ENCODE results near the gene ODF2L.

The ODF2L gene

GRCh38 chr1:86318436-86318835, 77.7 kb downstream of the ODF2L start:
- no peaks in the 10 kb centered on the region for H3K79me2 ChIP-seq (ENCODE audit: control insufficient read depth, insufficient read depth, low read length, unreplicated experiment)
- H3K4me1 ChIP-seq (ENCODE audit: control insufficient read depth, insufficient read depth, low read length, unreplicated experiment) = no peaks in the 10 kb centered on the region
- no peaks in the 10 kb centered on the region for H3K36me3 ChIP-seq (ENCODE audit: insufficient read depth, low read length)
- no peak overlapping the region for H3K4me3 ChIP-seq (ENCODE audit: low read depth, low read length)
- no peak overlapping the region for H3K27ac ChIP-seq (ENCODE audit: low read depth, low read length)
- no peak overlapping the region for H2AFZ ChIP-seq (ENCODE audit: low read length, unreplicated experiment)
- no peaks in the 10 kb centered on the region; the same call in 1 of the 2 replicates for H3K27me3 ChIP-seq (ENCODE audit: insufficient read depth, low read length)

- H3K79me2 ChIP-seq (ENCODE audit: control insufficient read depth, insufficient read depth, low read length, unreplicated experiment) = no peaks in the 10 kb centered on the region
These were observed 78.2 kb downstream of the ODF2L start for GRCh38 chr1:86317926-86318325.

GRCh38 chr1:86305731-86306130, 90.4 kb downstream of the ODF2L start:
- H3K4me1 ChIP-seq (ENCODE audit: control insufficient read depth, insufficient read depth, low read length, unreplicated experiment) = no peaks in the 10 kb centered on the region
- H3K27me3 ChIP-seq (ENCODE audit: insufficient read depth, low read length) = peaks cover 22% of the 10 kb centered on the region
- no peak overlapping the region for H2AFZ ChIP-seq (ENCODE audit: low read length, unreplicated experiment)
- H3K4me3 ChIP-seq (ENCODE audit: low read depth, low read length) = no peak overlapping the region
- no peaks in the 10 kb centered on the region for H3K79me2 ChIP-seq (ENCODE audit: control insufficient read depth, insufficient read depth, low read length, unreplicated experiment)
- no peak overlapping the region for H3K27ac ChIP-seq (ENCODE audit: low read depth, low read length)
- no peaks in the 10 kb centered on the region for H3K36me3 ChIP-seq (ENCODE audit: insufficient read depth, low read length)

More at GRCh38 chr1:86317926-86318325, 78.2 kb downstream of the ODF2L start:
- Histone ChIP-seq H3K4me1 (ENCODE audit: control insufficient read depth, insufficient read depth, low read length, unreplicated experiment) (no peaks in the 10 kb centered on the region), H3K36me3 (ENCODE audit: insufficient read depth, low read length) (no peaks in the 10 kb centered on the region), H3K27me3 (ENCODE audit: insufficient read depth, low read length) (no peaks in the 10 kb centered on the region; the same call in 1 of the 2 replicates), H2AFZ (ENCODE audit: low read length, unreplicated experiment) (no peak overlapping the region), H3K27ac (ENCODE audit: low read depth, low read length) (no peak overlapping the region), H3K4me3 (ENCODE audit: low read depth, low read length) (no peak overlapping the region)

GRCh38 chr1:86303041-86303690, 93.0 kb downstream of the ODF2L start:
- Histone ChIP-seq H3K4me3 (ENCODE audit: low read depth, low read length) (no peak overlapping the region), H3K27ac (ENCODE audit: low read depth, low read length) (no peak overlapping the region), H3K79me2 (ENCODE audit: control insufficient read depth, insufficient read depth, low read length, unreplicated experiment) (no peaks in the 10 kb centered on the region), H2AFZ (ENCODE audit: low read length, unreplicated experiment) (no peak overlapping the region), H3K27me3 (ENCODE audit: insufficient read depth, low read length) (peaks cover 42% of the 10 kb centered on the region), H3K36me3 (ENCODE audit: insufficient read depth, low read length) (no peaks in the 10 kb centered on the region), H3K4me1 (ENCODE audit: control insufficient read depth, insufficient read depth, low read length, unreplicated experiment) (no peaks in the 10 kb centered on the region)
